Globus pallidus (tissue), 1 donor: Measurements from ENCODE around the gene TOP3A.
A peak's percentile ranks its signal among the peaks of the same experiment; 100 is the strongest.

ENCODE experiments used
- DNase-seq: peaks from one replicate; pipeline ENCODE4 v3.0.0-alpha.2; 2015; ENCODE audit warnings: low spot score

The TOP3A gene

DNA sequence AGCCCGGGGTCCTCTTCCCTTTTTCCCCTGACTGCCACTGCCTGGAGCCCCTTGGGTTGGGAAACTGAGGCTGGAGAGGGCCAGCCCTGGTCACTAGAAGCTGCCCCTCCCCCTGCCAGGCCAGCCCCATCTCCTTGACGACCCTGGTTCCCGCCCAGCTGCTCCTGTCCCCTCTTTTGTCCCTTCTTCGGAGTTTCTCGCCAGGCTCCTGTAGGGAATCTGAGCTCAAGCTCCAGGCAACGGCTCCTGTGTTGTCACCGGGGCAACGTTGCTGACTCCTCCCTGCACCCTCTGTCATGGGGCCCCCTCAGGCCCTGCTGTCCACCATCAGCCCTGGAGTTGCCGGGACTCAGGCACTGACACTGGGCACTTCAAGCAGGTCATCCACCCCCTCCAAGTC is 83.6 kb downstream of the TOP3A start:
- DNase-seq: peak; percentile 43

DNA sequence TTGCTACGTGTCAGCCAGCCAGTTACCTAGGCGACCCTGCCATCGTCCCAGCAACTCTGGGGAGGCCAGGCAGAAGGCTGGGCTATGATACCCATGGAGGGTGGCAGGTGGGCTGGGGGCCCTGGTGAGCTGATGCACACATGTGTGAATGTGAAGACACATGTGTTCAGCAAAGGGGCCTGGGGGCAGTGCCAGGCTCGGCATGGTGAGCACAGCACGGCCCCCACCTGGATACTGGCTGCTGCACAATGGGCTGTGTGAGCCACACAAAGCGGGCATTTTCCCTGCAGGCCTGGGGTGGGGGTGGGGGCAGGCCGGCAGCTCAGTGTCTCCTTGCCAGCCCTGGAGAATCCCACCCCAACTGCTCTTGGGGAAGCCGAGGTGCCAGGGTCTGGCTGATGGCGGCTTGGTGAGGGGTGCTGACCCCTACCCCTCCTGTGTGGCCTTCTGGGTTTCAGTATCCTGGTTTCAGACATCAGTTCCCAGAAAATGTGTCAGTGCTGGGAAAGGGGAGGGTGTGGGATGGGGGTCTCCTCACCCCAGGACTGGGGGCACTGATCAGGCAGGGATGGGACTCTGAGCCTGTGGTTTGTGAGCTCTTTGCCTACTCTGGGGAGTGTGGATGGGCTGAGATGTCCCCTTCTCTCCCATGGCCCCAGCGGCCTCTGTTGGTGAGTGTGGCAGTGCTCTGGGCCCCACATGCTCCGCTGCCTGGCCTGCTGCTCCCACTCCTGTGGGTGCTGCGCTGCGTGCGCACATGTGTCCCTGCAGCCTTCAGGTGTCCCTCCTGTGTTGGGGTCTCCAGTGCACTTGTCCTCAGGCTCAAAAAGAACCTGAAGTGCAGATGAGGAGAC is 84.3 kb downstream of the TOP3A start:
- peak; percentile 94 for DNase-seq

DNA sequence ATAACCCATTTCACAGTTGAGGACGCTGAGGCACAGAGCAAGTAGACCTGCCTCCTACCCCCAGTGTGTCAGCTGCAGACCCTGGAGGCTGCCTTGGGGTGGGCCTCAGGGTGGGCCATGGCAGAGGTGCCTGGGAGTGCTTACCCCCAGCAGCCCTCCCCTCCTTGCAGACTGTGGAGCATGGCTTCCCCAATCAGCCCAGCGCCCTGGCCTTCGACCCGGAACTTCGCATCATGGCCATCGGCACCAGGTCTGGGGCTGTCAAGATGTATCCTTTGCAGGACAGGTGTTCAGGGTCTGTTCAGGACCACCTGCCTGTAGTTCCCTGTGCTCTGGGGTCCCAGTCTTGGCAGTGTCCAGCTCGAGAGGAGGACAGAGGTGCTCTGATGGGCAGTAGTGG is 85.0 kb downstream of the TOP3A start:
- DNase-seq: no peak

DNA sequence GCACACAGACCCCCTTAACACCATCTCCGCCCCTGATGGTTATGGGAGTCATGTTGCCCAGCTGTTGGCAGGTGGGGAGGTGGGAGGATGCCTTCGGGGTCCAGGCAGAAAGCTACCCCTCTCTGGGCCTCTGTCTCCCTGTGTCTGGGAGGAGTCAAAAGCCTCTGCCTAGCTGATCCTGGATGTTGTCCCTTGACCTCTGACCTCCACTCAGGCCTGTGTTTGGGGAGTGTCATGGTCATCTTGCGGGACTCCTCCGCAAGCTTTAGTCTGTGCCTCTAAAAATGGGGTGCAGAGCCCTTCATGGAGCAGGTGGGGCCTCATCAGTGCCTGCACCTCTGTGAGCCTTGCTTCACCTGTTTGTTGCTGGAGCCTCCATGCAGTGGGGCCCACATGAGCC is 85.5 kb downstream of the TOP3A start:
- no peak for DNase-seq

DNA sequence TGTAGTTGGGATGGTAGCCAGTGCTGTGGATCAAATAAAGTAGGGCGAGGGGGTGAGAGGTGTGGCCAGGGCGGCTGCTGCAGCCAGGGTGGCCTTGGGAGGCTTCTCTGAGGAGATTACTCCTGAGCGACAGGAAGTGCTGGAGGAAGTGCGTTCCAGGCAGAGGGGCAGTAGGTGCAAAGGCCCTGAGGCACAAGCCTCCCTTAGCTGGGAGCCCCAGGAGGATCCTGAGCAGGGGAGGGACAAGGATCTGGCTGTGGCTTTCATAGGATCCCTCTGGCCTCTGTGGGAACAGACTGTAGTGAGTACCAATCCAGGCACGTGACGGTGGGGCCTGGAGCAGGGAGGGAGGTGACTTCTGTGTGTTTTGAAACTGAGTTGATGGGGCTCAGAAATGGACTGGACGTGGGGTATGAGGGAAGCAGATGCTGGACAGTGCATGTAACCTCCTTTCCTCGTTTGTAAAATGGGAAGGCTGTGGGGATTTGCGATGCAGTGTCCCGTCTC is 86.6 kb downstream of the TOP3A start:
- peak; percentile 47 for DNase-seq

DNA sequence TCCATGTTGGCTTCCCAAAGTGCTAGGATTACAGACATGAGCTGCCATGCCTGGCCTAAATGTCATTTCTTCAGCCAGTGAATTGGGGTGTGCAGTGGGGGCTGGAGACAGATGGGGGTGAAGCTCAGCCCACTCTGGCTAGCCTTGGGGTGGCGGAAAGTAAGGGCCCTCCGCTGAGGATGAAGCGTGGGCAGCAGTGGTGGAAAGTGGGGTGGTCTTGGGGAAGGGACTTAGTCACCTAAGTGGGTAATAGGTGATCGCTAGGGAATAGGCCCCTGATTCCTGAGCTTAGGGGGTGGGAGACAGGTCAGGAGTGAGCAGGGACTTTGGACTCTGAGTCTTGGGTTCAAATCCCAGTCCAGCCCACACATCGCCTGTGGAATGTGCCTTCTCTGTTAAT is 87.2 kb downstream of the TOP3A start:
- DNase-seq: no peak

DNA sequence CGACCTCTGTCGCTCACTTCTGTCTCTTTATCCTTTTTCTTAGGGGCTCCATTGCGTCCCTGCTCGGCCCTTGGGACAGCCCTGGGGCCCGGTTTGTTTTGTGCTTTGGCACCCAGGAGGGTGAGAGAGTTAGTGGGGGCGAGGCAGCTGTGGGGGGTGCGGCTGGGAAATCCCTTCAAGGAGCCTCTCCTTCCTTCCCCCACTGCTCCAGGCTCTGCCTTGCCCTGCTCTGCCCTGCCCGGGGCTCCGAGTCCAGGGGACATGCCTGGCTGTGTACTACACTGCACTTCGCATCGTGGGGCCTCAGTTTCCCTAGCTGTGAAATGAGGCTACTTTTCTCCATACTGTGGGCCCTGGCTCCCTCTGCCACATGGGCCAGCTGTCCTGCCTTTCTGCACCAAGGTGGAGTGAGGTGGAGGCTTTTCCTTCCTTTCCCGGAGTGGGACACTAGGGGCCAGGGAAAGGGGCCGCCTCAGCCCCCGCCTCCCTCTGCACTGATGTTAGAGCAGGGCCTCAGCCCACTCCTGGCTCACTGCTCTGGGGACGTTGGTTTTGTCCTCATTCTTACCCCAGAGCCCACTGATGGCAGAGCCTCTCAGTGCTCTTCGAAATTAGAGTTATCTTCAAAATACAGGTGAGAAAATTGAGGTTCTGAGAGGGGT is 88.4 kb downstream of the TOP3A start:
- no peak for DNase-seq

DNA sequence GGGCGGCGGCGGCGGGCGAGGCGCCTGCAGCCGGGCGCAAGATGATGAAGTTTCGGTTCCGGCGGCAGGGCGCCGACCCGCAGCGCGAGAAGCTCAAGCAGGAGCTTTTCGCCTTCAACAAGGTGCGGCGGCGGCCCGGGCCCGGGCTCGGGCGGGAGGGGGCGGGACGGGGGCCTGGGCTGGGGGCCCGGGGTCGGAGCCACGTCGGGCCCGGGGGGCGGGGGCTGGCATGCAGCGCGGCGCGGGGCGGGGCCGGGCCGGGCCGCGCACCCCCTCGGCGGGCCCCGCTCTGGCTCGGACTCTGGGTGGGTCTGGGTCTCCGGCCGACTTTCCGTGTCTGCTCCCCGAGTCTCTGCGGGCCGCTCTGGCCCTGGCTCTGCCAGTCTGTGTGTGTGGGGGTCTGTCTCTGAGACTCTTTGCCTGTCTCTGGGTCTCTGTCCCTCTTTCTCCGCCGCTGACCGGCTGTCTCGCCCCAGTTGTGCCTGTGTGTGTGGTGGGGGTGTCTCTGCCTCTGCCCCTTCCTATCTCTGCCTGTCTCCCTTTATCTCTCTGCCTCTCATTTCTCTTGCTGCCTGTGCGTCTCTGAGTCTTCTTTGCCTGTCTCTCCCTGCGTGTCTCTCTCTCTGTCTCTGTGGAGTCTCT is 89.0 kb downstream of the TOP3A start:
- DNase-seq: no peak

DNA sequence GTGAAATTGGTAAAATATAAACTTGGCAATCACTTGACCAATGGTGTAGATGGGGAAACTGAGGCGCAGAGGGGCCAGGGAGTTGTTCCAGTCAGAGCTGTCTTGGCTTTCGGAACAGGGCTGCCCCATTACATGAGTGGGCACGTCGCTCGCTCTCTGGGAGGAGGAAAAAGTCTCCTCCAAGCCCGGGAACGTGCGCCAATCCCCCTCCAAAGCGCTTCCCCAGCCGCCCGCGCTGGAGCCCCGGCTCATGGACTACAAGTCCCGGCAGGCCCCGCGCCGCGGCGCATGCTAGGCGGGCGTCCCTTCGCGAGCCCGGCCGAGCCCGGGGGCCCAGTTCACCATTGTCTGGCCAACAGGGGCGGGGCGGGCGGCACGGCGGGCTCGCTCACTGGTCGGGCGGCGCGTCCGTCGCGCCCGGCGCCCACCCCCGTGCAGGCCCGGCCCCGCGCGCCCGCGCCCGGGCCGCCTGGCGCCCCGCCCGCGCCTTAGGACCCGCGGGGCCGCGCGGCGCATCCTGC is 89.6 kb downstream of the TOP3A start, which contains the start of gene LLGL1:
TSS of gene LLGL1 (plus strand) at position 515 of the 521 bp plus-strand sequence. CDS start 48 bp downstream, outside the sequence.
- DNase-seq: peak; percentile 95

DNA sequence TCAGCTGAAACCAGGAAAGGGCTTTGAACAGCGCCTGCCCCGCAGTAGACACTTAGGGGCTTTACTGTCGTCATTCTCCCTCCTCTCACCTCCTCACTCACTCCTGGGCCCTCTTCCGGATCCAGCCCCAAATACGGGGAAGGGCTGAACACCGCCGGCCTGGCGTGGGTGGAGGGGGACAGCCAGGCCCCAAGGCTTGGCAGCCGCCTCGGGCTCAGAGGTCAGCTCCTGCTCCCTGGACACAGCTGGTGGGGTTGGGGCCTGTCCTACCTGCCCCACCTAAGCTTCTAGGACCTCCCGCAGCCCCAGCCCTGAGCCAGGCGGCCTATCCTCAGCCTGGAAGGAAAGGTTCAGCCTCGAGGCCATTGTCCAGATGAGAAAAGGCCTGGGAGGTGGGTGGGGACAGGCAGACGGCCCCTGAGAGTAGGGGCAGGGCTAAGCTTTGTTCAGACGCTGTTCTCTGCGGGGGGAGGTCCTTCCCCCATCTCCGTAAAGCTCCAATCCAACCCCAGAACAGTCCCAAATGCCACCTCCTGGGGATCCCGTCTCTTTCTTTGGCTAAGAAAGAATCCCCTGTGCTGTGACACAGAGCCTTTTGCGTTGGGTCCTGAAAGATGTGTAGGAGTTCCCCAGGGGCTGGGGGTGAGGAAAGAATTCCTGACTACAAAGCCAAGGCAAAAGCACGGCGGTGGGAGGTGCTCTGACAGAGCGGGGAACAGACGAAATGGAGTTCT is 90.2 kb downstream of the TOP3A start:
- no peak for DNase-seq

DNA sequence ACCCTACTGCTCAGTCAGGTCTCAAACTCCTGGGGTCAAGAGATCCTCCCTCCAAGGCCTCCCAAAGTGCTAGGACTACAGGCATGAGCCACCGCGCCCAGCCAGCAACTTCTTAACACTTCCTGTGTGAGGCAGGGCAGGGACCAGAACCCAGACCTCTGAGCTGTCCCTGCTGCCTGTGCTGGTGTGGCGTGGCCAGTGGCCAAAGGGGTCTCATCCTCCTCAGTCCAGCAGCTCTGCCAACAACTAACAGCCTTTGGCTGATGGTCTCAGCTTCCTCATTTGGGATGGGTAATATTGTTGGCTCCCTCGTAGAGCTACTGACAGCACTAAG is 90.8 kb downstream of the TOP3A start:
- no peak for DNase-seq
